ENCODE data around the gene RPAP3.

RPAP3 gene

DNA sequence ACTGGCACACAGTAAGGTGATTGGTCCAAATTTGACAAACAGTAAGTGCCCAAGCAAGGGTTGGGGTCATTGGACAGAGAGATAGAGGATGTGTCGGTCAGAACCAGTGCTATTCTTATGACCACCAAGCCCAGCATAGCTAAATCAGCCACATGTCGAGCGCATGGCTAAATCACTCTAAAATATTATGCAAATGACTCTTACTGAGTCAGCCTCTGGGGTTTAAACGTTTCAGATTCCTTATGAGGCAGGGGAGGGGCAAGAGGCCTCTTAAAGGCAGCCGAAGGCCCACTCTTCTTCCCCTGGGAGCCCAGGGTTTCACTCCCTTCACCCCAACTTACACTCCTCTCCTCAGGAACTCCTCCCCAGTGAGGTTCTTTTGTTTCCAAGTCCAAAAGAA lies 20.1 kb upstream of the RPAP3 start:
- peaks cover 9% of the 10 kb centered on the region for H3K36me3 Mint-ChIP-seq (ENCODE audit: insufficient read depth)
- no peak for DNase-seq (ENCODE audit: low spot score in 2 of 2)
- no peaks in the 10 kb centered on the region for H3K9me3 Mint-ChIP-seq
- no peak overlapping the region for H3K27ac Mint-ChIP-seq (ENCODE audit: low read depth)
- H3K4me3 Mint-ChIP-seq, result no peak overlapping the region
- ATAC-seq (replicated peaks; ENCODE audit: extremely low read depth, poor library complexity, severe bottlenecking), result no peak
- H3K4me1 Mint-ChIP-seq, result peaks cover 30% of the 10 kb centered on the region
- H3K27me3 Mint-ChIP-seq, result no peaks in the 10 kb centered on the region

DNA sequence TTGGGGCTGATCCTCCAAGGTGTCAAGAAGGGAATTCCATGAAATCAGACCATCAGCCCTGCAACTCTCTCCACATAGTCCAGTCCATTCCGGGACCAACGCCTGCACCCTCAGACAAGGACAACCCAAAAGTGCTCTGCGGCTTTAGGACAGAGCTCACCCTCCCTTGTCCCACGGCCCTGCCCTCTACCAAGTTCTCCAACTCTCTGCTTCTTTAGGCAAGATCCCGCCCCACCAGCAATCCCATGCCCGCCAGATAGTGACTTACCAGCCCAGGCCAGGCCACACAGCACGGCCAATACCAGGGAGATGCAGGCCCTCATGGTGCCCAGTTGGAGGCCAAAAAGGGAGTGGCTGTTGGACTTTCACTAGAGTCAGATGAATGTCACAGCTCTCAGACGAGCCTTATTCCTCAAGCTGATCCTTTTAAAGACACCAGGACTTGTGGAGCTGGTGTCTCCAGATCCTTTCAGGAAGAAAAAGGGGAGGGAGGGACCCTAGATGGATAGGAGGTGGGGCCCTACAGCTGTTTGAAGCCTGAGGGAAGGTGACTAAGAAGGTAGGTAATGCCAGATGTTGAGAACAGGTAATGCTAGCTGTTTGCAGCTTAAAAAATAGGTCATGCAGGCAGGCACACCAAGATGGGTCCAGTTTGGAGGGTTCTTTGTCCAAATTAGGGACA lies 19.4 kb upstream of the RPAP3 start, which contains the start of gene ENDOU:
Gene ENDOU (minus strand): TSS at position 400 of the 682 bp plus-strand sequence. CDS start 77 bp downstream, at position 323.
- peaks cover 33% of the 10 kb centered on the region for H3K4me1 Mint-ChIP-seq
- peaks cover 10% of the 10 kb centered on the region for H3K36me3 Mint-ChIP-seq (ENCODE audit: insufficient read depth)
- no peaks in the 10 kb centered on the region for H3K27me3 Mint-ChIP-seq
- no peak within 1 kb of the TSS for H3K27ac Mint-ChIP-seq (ENCODE audit: low read depth)
- H3K9me3 Mint-ChIP-seq, result no peaks in the 10 kb centered on the region
- no peak within 1 kb of the TSS for H3K4me3 Mint-ChIP-seq
- ATAC-seq (replicated peaks; ENCODE audit: extremely low read depth, poor library complexity, severe bottlenecking) (no peak), DNase-seq (ENCODE audit: low spot score in 2 of 2) (no peak)

DNA sequence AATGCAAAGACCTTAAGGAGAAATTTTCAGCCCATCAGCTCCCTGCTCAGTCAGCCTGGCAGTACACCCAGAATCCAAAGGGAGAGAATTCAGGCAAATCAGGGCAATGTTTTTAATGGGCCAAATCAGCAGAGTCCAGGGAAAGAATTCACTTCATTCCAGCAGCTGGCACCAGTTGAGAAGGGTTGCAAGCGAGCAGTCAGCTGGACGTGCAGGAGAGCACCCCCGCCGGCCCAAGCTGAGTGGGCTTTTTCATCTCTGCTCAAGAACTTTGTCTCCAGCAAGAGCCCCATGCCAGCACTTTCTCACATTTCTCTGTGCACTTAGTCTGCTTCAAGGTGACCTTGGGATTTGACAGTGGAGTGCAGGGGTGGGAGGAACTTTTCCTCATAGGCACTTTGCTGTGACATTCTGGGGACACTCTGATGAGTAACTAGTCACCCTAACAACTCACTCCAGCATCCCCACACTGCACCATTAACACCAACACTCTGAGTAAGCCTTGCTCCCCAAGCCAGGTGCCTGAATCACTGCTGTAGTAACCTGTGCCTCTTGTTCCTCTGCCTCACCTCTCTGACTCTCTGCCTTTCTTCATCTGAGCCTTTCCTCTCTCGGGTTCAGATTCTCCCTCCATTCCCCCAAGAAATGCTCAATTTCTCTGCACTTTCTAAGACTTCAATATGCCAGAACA lies 17.3 kb upstream of the RPAP3 start:
- Mint-ChIP-seq H3K27me3 (no peaks in the 10 kb centered on the region), H3K36me3 (ENCODE audit: insufficient read depth) (peaks cover 14% of the 10 kb centered on the region), H3K4me3 (peak overlapping the region; percentile 20), H3K27ac (ENCODE audit: low read depth) (no peak overlapping the region), H3K4me1 (peaks cover 34% of the 10 kb centered on the region), H3K9me3 (no peaks in the 10 kb centered on the region)
- DNase-seq (ENCODE audit: low spot score in 2 of 2), result no peak
- no peak for ATAC-seq (replicated peaks; ENCODE audit: extremely low read depth, poor library complexity, severe bottlenecking)

DNA sequence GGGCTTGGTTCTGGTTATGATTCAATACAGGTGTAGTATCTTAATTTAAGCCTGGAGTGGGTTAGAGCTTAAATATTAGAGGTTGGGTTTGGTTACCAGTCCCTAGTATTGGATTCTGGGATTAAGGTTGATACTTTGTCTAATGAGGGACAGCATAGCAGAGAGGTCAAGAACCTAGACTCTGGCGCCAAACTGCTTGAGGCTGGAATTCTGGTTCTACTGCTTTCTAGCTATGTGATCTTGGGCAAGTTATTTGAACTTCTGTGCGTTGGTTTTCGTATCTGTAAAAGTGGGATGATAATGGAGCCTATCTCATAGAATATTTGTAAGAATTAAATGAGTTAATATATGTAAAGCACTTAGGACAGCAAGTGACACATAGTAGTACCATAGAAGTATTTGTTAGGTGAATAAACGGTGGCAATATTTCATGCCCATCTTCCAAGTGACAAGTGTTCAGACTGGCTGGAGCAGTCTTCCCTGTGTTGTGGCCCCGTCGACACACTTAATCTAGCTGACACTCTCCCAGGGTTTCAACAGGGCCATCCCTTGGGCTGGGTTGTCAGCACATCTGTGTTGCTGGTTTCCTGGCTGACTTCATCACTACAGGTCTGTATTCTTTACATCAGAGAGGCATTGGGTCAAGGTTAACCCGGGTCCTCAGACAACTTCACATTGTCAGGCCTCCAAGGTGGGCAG lies 16.5 kb upstream of the RPAP3 start:
- ATAC-seq (replicated peaks; ENCODE audit: extremely low read depth, poor library complexity, severe bottlenecking) (no peak), DNase-seq (ENCODE audit: low spot score in 2 of 2) (no peak)
- Mint-ChIP-seq H3K27ac (ENCODE audit: low read depth) (peak overlapping the region; percentile 58), H3K4me3 (peak overlapping the region; percentile 53), H3K4me1 (peaks cover 40% of the 10 kb centered on the region), H3K27me3 (no peaks in the 10 kb centered on the region), H3K36me3 (ENCODE audit: insufficient read depth) (peaks cover 14% of the 10 kb centered on the region), H3K9me3 (no peaks in the 10 kb centered on the region)

- peak; percentile 78 for ATAC-seq (replicated peaks; ENCODE audit: extremely low read depth, poor library complexity, severe bottlenecking)
- H3K4me1 Mint-ChIP-seq, result peaks cover 40% of the 10 kb centered on the region
- no peaks in the 10 kb centered on the region for H3K9me3 Mint-ChIP-seq
- peaks cover 14% of the 10 kb centered on the region for H3K36me3 Mint-ChIP-seq (ENCODE audit: insufficient read depth)
- H3K27me3 Mint-ChIP-seq, result no peaks in the 10 kb centered on the region
- H3K27ac Mint-ChIP-seq (ENCODE audit: low read depth), result peak overlapping the region; percentile 58
- DNase-seq (ENCODE audit: low spot score in 2 of 2), result peak in 1 of 2 donors; percentile 44
- peak overlapping the region; percentile 53 for H3K4me3 Mint-ChIP-seq
Observed at GRCh38 chr12:47721431-47721973, 15.7 kb upstream of the RPAP3 start.

- no peak overlapping the region for H3K4me3 Mint-ChIP-seq
- ATAC-seq (replicated peaks; ENCODE audit: extremely low read depth, poor library complexity, severe bottlenecking) (no peak), DNase-seq (ENCODE audit: low spot score in 2 of 2) (no peak)
- H3K27ac Mint-ChIP-seq (ENCODE audit: low read depth), result no peak overlapping the region
- no peaks in the 10 kb centered on the region for H3K9me3 Mint-ChIP-seq
- peaks cover 9% of the 10 kb centered on the region for H3K36me3 Mint-ChIP-seq (ENCODE audit: insufficient read depth)
- no peaks in the 10 kb centered on the region for H3K27me3 Mint-ChIP-seq
- peaks cover 40% of the 10 kb centered on the region for H3K4me1 Mint-ChIP-seq
Observed at GRCh38 chr12:47718531-47718930, 12.7 kb upstream of the RPAP3 start.

- Mint-ChIP-seq H3K27me3 (no peaks in the 10 kb centered on the region), H3K4me1 (peaks cover 34% of the 10 kb centered on the region), H3K36me3 (ENCODE audit: insufficient read depth) (peaks cover 9% of the 10 kb centered on the region), H3K4me3 (no peak overlapping the region), H3K9me3 (no peaks in the 10 kb centered on the region), H3K27ac (ENCODE audit: low read depth) (peak overlapping the region; percentile 68)
- DNase-seq (ENCODE audit: low spot score in 2 of 2), result peak in 1 of 2 donors; percentile 18
- peak; percentile 33 for ATAC-seq (replicated peaks; ENCODE audit: extremely low read depth, poor library complexity, severe bottlenecking)
Observed at GRCh38 chr12:47717443-47718193, 11.8 kb upstream of the RPAP3 start.

GRCh38 chr12:47717046-47717442 lies 11.2 kb upstream of the RPAP3 start:
- DNase-seq (ENCODE audit: low spot score in 2 of 2), result no peak
- Mint-ChIP-seq H3K27ac (ENCODE audit: low read depth) (no peak overlapping the region), H3K9me3 (no peaks in the 10 kb centered on the region), H3K27me3 (no peaks in the 10 kb centered on the region), H3K36me3 (ENCODE audit: insufficient read depth) (peaks cover 9% of the 10 kb centered on the region), H3K4me1 (peaks cover 28% of the 10 kb centered on the region), H3K4me3 (no peak overlapping the region)
- ATAC-seq (replicated peaks; ENCODE audit: extremely low read depth, poor library complexity, severe bottlenecking), result no peak

- H3K27ac Mint-ChIP-seq (ENCODE audit: low read depth), result no peak overlapping the region
- no peak overlapping the region for H3K4me3 Mint-ChIP-seq
- peaks cover 18% of the 10 kb centered on the region for H3K4me1 Mint-ChIP-seq
- DNase-seq (ENCODE audit: low spot score in 2 of 2) (peak in 1 of 2 donors; percentile 12), ATAC-seq (replicated peaks; ENCODE audit: extremely low read depth, poor library complexity, severe bottlenecking) (no peak)
- H3K36me3 Mint-ChIP-seq (ENCODE audit: insufficient read depth), result peaks cover 6% of the 10 kb centered on the region
- no peaks in the 10 kb centered on the region for H3K9me3 Mint-ChIP-seq
- H3K27me3 Mint-ChIP-seq, result no peaks in the 10 kb centered on the region
Observed at GRCh38 chr12:47715877-47716548, 10.2 kb upstream of the RPAP3 start.

- no peak overlapping the region for H3K4me3 Mint-ChIP-seq
- peaks cover 13% of the 10 kb centered on the region for H3K4me1 Mint-ChIP-seq
- H3K36me3 Mint-ChIP-seq (ENCODE audit: insufficient read depth), result peaks cover 4% of the 10 kb centered on the region
- peak; percentile 63 to 68 for DNase-seq (ENCODE audit: low spot score in 2 of 2)
- H3K9me3 Mint-ChIP-seq, result no peaks in the 10 kb centered on the region
- H3K27me3 Mint-ChIP-seq, result no peaks in the 10 kb centered on the region
- H3K27ac Mint-ChIP-seq (ENCODE audit: low read depth), result no peak overlapping the region
- ATAC-seq (replicated peaks; ENCODE audit: extremely low read depth, poor library complexity, severe bottlenecking), result peak; percentile 78
Observed at GRCh38 chr12:47715393-47715876, 9.6 kb upstream of the RPAP3 start.

- peaks cover 13% of the 10 kb centered on the region for H3K4me1 Mint-ChIP-seq
- H3K27me3 Mint-ChIP-seq, result no peaks in the 10 kb centered on the region
- ATAC-seq (replicated peaks; ENCODE audit: extremely low read depth, poor library complexity, severe bottlenecking), result no peak
- H3K36me3 Mint-ChIP-seq (ENCODE audit: insufficient read depth), result peaks cover 4% of the 10 kb centered on the region
- DNase-seq (ENCODE audit: low spot score in 2 of 2), result no peak
- no peaks in the 10 kb centered on the region for H3K9me3 Mint-ChIP-seq
- no peak overlapping the region for H3K4me3 Mint-ChIP-seq
- no peak overlapping the region for H3K27ac Mint-ChIP-seq (ENCODE audit: low read depth)
Observed at GRCh38 chr12:47714826-47715386, 9.1 kb upstream of the RPAP3 start.
